H1 (cell line): ENCODE measurements around the gene TNXB. TPM values are rescaled to one million over a fixed set of nuclear protein-coding genes. Genes with fewer than 3 reads are reported as not detected.

Experiments
- CTCF ChIA-PET: fragments of 300-600 bp; sonication (Branson Sonifier 250); formaldehyde crosslinking; loops from one replicate; lab custom pipeline; 2021; ENCODE audit not compliant: partially characterized antibody; lab: Charles Lee
- POLR2A ChIA-PET: fragments of 300-600 bp; sonication (Branson Sonifier 250); formaldehyde crosslinking; loops from one replicate; lab custom pipeline; 2021; ENCODE audit warnings: inconsistent platforms; ENCODE audit not compliant: partially characterized antibody; lab: Charles Lee
- DNase-seq, 2 experiments: peaks; one replicate each; pipeline versions ENCODE4 v3.0.0 to v3.0.0-alpha.2; 2010 to 2022; ENCODE audit warnings: low spot score in 2 of 2, low read depth in 1 of 2, mixed read lengths in 1 of 2
- FAIRE-seq: peaks from 2 replicates; lab custom pipeline; 2011; peaks lifted over from hg19 to GRCh38; lab: Jason Lieb, UNC
- H2AFZ ChIP-seq: 2 replicates; pipeline ENCODE4 v1.8.1; 2012; ENCODE audit warnings: low read length, inconsistent platforms
- H2AK5ac ChIP-seq: 2 replicates; pipeline ENCODE4 v1.6.1; 2013; ENCODE audit warnings: low read depth, low read length
- H2BK120ac ChIP-seq: replicated peaks from 2 replicates; pipeline ENCODE3; 2013; ENCODE audit warnings: low read depth, low read length, inconsistent platforms
- H2BK12ac ChIP-seq: 2 replicates; pipeline ENCODE4 v1.6.1; 2013; ENCODE audit warnings: low read depth, low read length
- H2BK15ac ChIP-seq: 2 replicates; pipeline ENCODE4 v1.6.1; 2013; ENCODE audit warnings: low read length
- H2BK20ac ChIP-seq: 2 replicates; pipeline ENCODE4 v1.6.1; 2013; ENCODE audit warnings: low read length
- H2BK5ac ChIP-seq: 2 replicates; pipeline ENCODE4 v1.6.1; 2013; ENCODE audit warnings: low read depth, low read length
- H3K14ac ChIP-seq: 2 replicates; pipeline ENCODE4 v1.6.1; 2013; ENCODE audit warnings: inconsistent platforms; ENCODE audit not compliant: insufficient read length
- H3K18ac ChIP-seq: 2 replicates; pipeline ENCODE4 v1.6.1; 2013; ENCODE audit warnings: low read length; ENCODE audit errors: extremely low read depth
- H3K23ac ChIP-seq: 2 replicates; pipeline ENCODE4 v1.6.1; 2013; ENCODE audit warnings: inconsistent platforms; ENCODE audit not compliant: insufficient read length
- H3K23me2 ChIP-seq: 2 replicates; pipeline ENCODE4 v1.6.1; 2013; ENCODE audit warnings: low read depth, low read length
- H3K27ac ChIP-seq: 2 replicates; pipeline ENCODE4 v1.6.1; 2011; ENCODE audit warnings: low read depth, low read length, inconsistent platforms
- H3K27me3 ChIP-seq, 4 experiments: replicated peaks in 1 of 4; 1 replicate in 1 of 4; 2 replicates in 3 of 4; pipeline versions ENCODE4 v1.6.1 to v1.8.1; 2011 to 2013; ENCODE audit warnings: low read length in 3 of 4, mild to moderate bottlenecking in 3 of 4, inconsistent platforms in 2 of 4, mixed read lengths in 2 of 4, moderate library complexity in 1 of 4; ENCODE audit not compliant: control insufficient read depth in 3 of 4, insufficient read depth in 3 of 4; ENCODE audit errors: extremely low read depth in 1 of 4
- H3K36me3 ChIP-seq, 4 experiments: 2 replicates each; pipeline versions ENCODE4 v1.6.1 to v1.8.1; 2011 to 2013; ENCODE audit warnings: mild to moderate bottlenecking in 4 of 4, low read length in 3 of 4, moderate library complexity in 2 of 4, control low read depth in 1 of 4, inconsistent platforms in 1 of 4; ENCODE audit not compliant: insufficient read depth in 4 of 4, control insufficient read depth in 2 of 4
- H3K4ac ChIP-seq: replicated peaks from 2 replicates; pipeline ENCODE3; 2013; ENCODE audit warnings: low read length, low read depth, mixed read lengths, inconsistent platforms; ENCODE audit not compliant: insufficient read length
- H3K4me1 ChIP-seq, 4 experiments: replicated peaks in 1 of 4; 1 replicate in 1 of 4; 2 replicates in 3 of 4; pipeline versions ENCODE4 v1.6.1 to v1.8.1; 2011 to 2013; ENCODE audit warnings: low read length in 3 of 4, inconsistent platforms in 2 of 4, mixed read lengths in 1 of 4; ENCODE audit not compliant: insufficient read depth in 4 of 4, control insufficient read depth in 3 of 4
- H3K4me2 ChIP-seq, 2 experiments: 2 replicates each; pipeline versions ENCODE4 v1.6.1 to v1.8.1; 2011 to 2013; ENCODE audit warnings: low read depth in 2 of 2, low read length in 2 of 2, control low read depth in 1 of 2, inconsistent platforms in 1 of 2, mild to moderate bottlenecking in 1 of 2; ENCODE audit not compliant: insufficient read depth in 1 of 2
- H3K4me3 ChIP-seq, 4 experiments: fragments of 200-600, 300-600 bp in 1 of 4; sonication (generic), shearing (Covaris generic), sonication (Bioruptor Twin) in 1 of 4; 2 replicates each; pipeline versions ENCODE4 v1.5.1 to v1.8.1; 2011 to 2016; ENCODE audit warnings: low read length in 4 of 4, low read depth in 3 of 4, control low read depth in 2 of 4, inconsistent platforms in 2 of 4, mild to moderate bottlenecking in 2 of 4, mixed read lengths in 1 of 4, moderate library complexity in 1 of 4; ENCODE audit not compliant: insufficient read depth in 2 of 4; ENCODE audit errors: extremely low read depth in 1 of 4
- H3K56ac ChIP-seq: replicated peaks from 2 replicates; pipeline ENCODE3; 2013; ENCODE audit warnings: low read depth, mild to moderate bottlenecking, mixed read lengths, low read length, inconsistent platforms; ENCODE audit not compliant: insufficient read length
- H3K79me1 ChIP-seq: 2 replicates; pipeline ENCODE4 v1.6.1; 2013; ENCODE audit warnings: low read depth, low read length, control low read depth
- H3K79me2 ChIP-seq, 2 experiments: 2 replicates each; pipeline versions ENCODE4 v1.6.1 to v1.8.1; 2012 to 2013; ENCODE audit warnings: low read length in 2 of 2, mild to moderate bottlenecking in 2 of 2, inconsistent platforms in 1 of 2; ENCODE audit not compliant: insufficient read depth in 2 of 2, control insufficient read depth in 1 of 2
- H3K9ac ChIP-seq, 4 experiments: replicated peaks in 1 of 4; 1 replicate in 1 of 4; 2 replicates in 3 of 4; pipeline versions ENCODE4 v1.6.1 to v1.8.1; 2011 to 2013; ENCODE audit warnings: low read depth in 3 of 4, low read length in 3 of 4, control low read depth in 2 of 4, mild to moderate bottlenecking in 2 of 4, moderate library complexity in 2 of 4, inconsistent platforms in 1 of 4; ENCODE audit errors: extremely low read depth in 1 of 4
- H3K9me3 ChIP-seq, 2 experiments: 2 replicates each; pipeline versions ENCODE4 v1.6.1 to v1.8.1; 2012 to 2013; ENCODE audit warnings: mild to moderate bottlenecking in 2 of 2, moderate library complexity in 2 of 2, control low read depth in 1 of 2, inconsistent platforms in 1 of 2, low read depth in 1 of 2, low read length in 1 of 2, mixed read lengths in 1 of 2; ENCODE audit not compliant: insufficient read depth in 2 of 2
- H4K20me1 ChIP-seq, 2 experiments: replicated peaks in 1 of 2; 2 replicates each; pipeline versions ENCODE3 to v1.8.1; 2011 to 2013; ENCODE audit warnings: inconsistent platforms in 2 of 2, low read length in 2 of 2, mild to moderate bottlenecking in 1 of 2; ENCODE audit not compliant: insufficient read depth in 2 of 2, control insufficient read depth in 1 of 2
- H4K5ac ChIP-seq: 2 replicates; pipeline ENCODE4 v1.6.1; 2013; ENCODE audit warnings: low read length, low read depth, mixed read lengths, inconsistent platforms; ENCODE audit not compliant: insufficient read length
- H4K8ac ChIP-seq: 2 replicates; pipeline ENCODE4 v1.8.0; 2013; ENCODE audit warnings: mild to moderate bottlenecking, moderate library complexity, low read length, inconsistent platforms; ENCODE audit not compliant: insufficient read depth; ENCODE audit errors: extremely low read depth
- H4K91ac ChIP-seq: replicated peaks from 2 replicates; pipeline ENCODE3; 2013; ENCODE audit warnings: low read length, mixed read lengths, inconsistent platforms; ENCODE audit not compliant: insufficient read length
- ATF3 ChIP-seq: IDR thresholded peaks from 2 replicates; pipeline ENCODE4 v1.6.1; 2011; ENCODE audit warnings: low read depth, mild to moderate bottlenecking, low read length; ENCODE audit not compliant: insufficient read depth
- EP300 ChIP-seq, 2 experiments: IDR thresholded peaks; 1 replicate in 1 of 2; 2 replicates in 1 of 2; pipeline ENCODE4 v1.6.1; 2011 to 2012; ENCODE audit warnings: low read depth in 2 of 2, low read length in 2 of 2, mild to moderate bottlenecking in 2 of 2, borderline replicate concordance in 1 of 2, inconsistent platforms in 1 of 2, moderate library complexity in 1 of 2
- GTF2F1 ChIP-seq: IDR thresholded peaks from 2 replicates; pipeline ENCODE4 v1.6.1; 2012; ENCODE audit warnings: low read depth, low read length, improper control_type of control experiment, borderline replicate concordance
- JUN ChIP-seq: IDR thresholded peaks from 2 replicates; pipeline ENCODE4 v1.6.1; 2011; ENCODE audit warnings: low read depth, mild to moderate bottlenecking, improper control_type of control experiment, low read length
- MAFK ChIP-seq: IDR thresholded peaks from 2 replicates; pipeline ENCODE4 v1.6.1; 2012; ENCODE audit warnings: low read depth, mild to moderate bottlenecking, improper control_type of control experiment, low read length
- POU5F1 ChIP-seq: IDR thresholded peaks from 2 replicates; pipeline ENCODE4 v1.6.1; 2011; ENCODE audit warnings: low read depth, mild to moderate bottlenecking, low read length, moderate library complexity
- RAD21 ChIP-seq, 2 experiments: IDR thresholded peaks in 1 of 2; conservative IDR thresholded peaks in 1 of 2; 2 replicates each; pipeline ENCODE4 v1.6.1; 2011; ENCODE audit warnings: low read depth in 2 of 2, low read length in 2 of 2, improper control_type of control experiment in 1 of 2, inconsistent platforms in 1 of 2, mild to moderate bottlenecking in 1 of 2, moderate library complexity in 1 of 2
- RNF2 ChIP-seq: fragments of 200-900, 300-1000 bp; sonication (generic); IDR thresholded peaks from 2 replicates; pipeline ENCODE4 v1.7.1; 2016; ENCODE audit warnings: borderline replicate concordance, low read depth, mild to moderate bottlenecking, antibody characterized with exemption, low read length; ENCODE audit not compliant: poor library complexity, severe bottlenecking; ENCODE audit errors: missing control alignments
- RXRA ChIP-seq: IDR thresholded peaks from 2 replicates; pipeline ENCODE4 v1.6.1; 2011; ENCODE audit warnings: low read depth, mild to moderate bottlenecking, low read length, moderate library complexity; ENCODE audit not compliant: insufficient read depth
- SP1 ChIP-seq: IDR thresholded peaks from 2 replicates; pipeline ENCODE4 v1.6.1; 2011; ENCODE audit warnings: low read depth, low read length
- USF2 ChIP-seq: IDR thresholded peaks from 2 replicates; pipeline ENCODE4 v1.6.1; 2011; ENCODE audit warnings: low read length, improper control_type of control experiment
- YY1 ChIP-seq: IDR thresholded peaks from 2 replicates; pipeline ENCODE4 v1.6.1; 2011; ENCODE audit warnings: low read depth, mild to moderate bottlenecking, low read length
- polyA plus RNA-seq, 7 experiments: library from polyadenylated mRNA; depleted of rRNA in 3 of 7; stranded (reverse) in 5 of 7; unstranded in 2 of 7; fragments of >200 nt in 5 of 7; fragments of 200-250 nt in 2 of 7; gene quantifications; 1 replicate in 5 of 7; 2 replicates in 1 of 7; 4 replicates in 1 of 7; pipeline versions ENCODE4 v1.2.1 to v1.2.3, GENCODE V29; 2011 to 2013; ENCODE audit warnings: missing spikeins in 2 of 7, mixed read lengths in 2 of 7
- total RNA-seq: library from RNA; stranded (reverse); fragmentation: NEBNext Ultra II Directional; extraction: Animal tissue kit (Norgen Biotek cat#: 25700); gene quantifications from 2 replicates; pipeline ENCODE4 v1.2.1, GENCODE V29; 2021

TNXB gene
- total and polyA plus RNA-seq, 2 of the 8 experiments (the other 6 are each of a cell fraction or from before 2014, with no cell fraction given) = 3.1 to 4.8 TPM

- POLR2A ChIA-PET = interaction anchor here (0.8 to 1.6 kb wide), 4 partner anchors 12 to 39 kb away, joined by 3 to 4 read pairs (median 3); partner anchors contain the start of gene AGPAT1
- Histone ChIP-seq H2BK12ac (no peak overlapping the region), H2AK5ac (no peak overlapping the region), H3K23me2 (peaks cover 11% of the 10 kb centered on the region), H2BK15ac (no peak overlapping the region), H3K4me1 (peaks cover 0 to 5% (median 3%) of the 10 kb centered on the region in 4 experiments), H4K8ac (no peak overlapping the region), H3K27me3 (peaks cover 0 to 1% (median under 1%) of the 10 kb centered on the region in 4 experiments; a peak in 2 of 7 replicates), H3K36me3 (peaks cover 4 to 14% (median 10%) of the 10 kb centered on the region in 4 experiments; a peak in 6 of 8 replicates), H3K9me3 (no peaks in the 10 kb centered on the region), H3K27ac (no peak overlapping the region), H3K79me2 (peaks cover 0 to 5% of the 10 kb centered on the region in 2 experiments; a peak in 1 of 4 replicates), H3K18ac (no peak overlapping the region), H3K4ac (no peak overlapping the region), H2BK20ac (no peak overlapping the region), H3K79me1 (0 out of 2 replicates have a peak, but pooled peaks cover 3% of the 10 kb centered on the region), H4K20me1 (peaks cover 0 to 2% of the 10 kb centered on the region in 2 experiments), H4K5ac (no peak overlapping the region), H2BK5ac (no peak overlapping the region), H2BK120ac (no peak overlapping the region), H3K14ac (no peak overlapping the region), H3K4me3 (no peak overlapping the region), H3K4me2 (no peak overlapping the region), H3K56ac (no peak overlapping the region), H2AFZ (no peak overlapping the region), H3K9ac (no peak overlapping the region), H3K23ac (no peak overlapping the region), H4K91ac (no peak overlapping the region)
- DNase-seq (no peak), FAIRE-seq (no peak)
- CTCF ChIA-PET = interaction anchor here (1.6 to 2.9 kb wide), 2 partner anchors 9 to 40 kb away, joined by 11 to 19 read pairs; no protein-coding TSS in a partner anchor
- TF ChIP-seq SP1 = no peak
- TF ChIP-seq MAFK = no peak
- no peak for TF ChIP-seq GTF2F1
- TF ChIP-seq RAD21 (IDR thresholded peaks at IDR 0.05 in 1 of 2, conservative IDR thresholded peaks at IDR 0.05 in 1 of 2; ENCODE audit: low read depth in 2 of 2, low read length in 2 of 2) = no peak
- TF ChIP-seq ATF3 = no peak
- no peak for TF ChIP-seq JUN
- no peak for TF ChIP-seq RXRA
- TF ChIP-seq EP300 (IDR thresholded peaks at IDR 0.05; ENCODE audit: borderline replicate concordance in 1 of 2, low read depth in 2 of 2, low read length in 2 of 2) = no peak
- TF ChIP-seq USF2 = no peak
- no peak for TF ChIP-seq YY1
- TF ChIP-seq POU5F1 = no peak
- TF ChIP-seq RNF2 = no peak
Measured at GRCh38 chr6:32158052-32158451, 48.9 kb upstream of the TNXB start.
